Midbrain (tissue), 1 donor: ENCODE measurements around the gene ZNF480.
"Not testable (repeated sequence)": the region's sequence is repeated elsewhere in the genome, so short reads cannot be mapped to it uniquely, and the experiment has no call there.

Experiments
- DNase-seq: peaks from one replicate; lab custom pipeline; 2025; lab: John Stamatoyannopoulos, UW

ZNF480 gene

GRCh38 chr19:52339022-52339421 lies 42.1 kb downstream of the ZNF480 start:
- DNase-seq = not testable (repeated sequence)

GRCh38 chr19:52343548-52343947 lies 46.6 kb downstream of the ZNF480 start:
- DNase-seq = peak; percentile 34

GRCh38 chr19:52345162-52345561 lies 48.2 kb downstream of the ZNF480 start:
- no peak for DNase-seq

- DNase-seq = no peak
Observed at GRCh38 chr19:52351512-52351911, 54.5 kb downstream of the ZNF480 start.

GRCh38 chr19:52366414-52366824 lies 69.5 kb downstream of the ZNF480 start:
- DNase-seq = no peak

GRCh38 chr19:52369559-52370340 lies 72.8 kb downstream of the ZNF480 start, which contains the start of gene ZNF880:
ZNF880 (plus strand) TSS chr19:52369923; CDS start chr19:52369966, 43 bp downstream.
- DNase-seq = peak; percentile 93

GRCh38 chr19:52370341-52370710 lies 73.4 kb downstream of the ZNF480 start:
- DNase-seq = no peak
